Activated naive CD8-positive, alpha-beta T cell (primary cell): ENCODE data around the gene LRMDA.

Source experiments
- H3K27ac Mint-ChIP-seq: one replicate; pipeline ENCODE4 v1.8.0; 2021; ENCODE audit warnings: mixed read lengths
- H3K27me3 Mint-ChIP-seq: one replicate; pipeline ENCODE4 v1.8.0; 2021; ENCODE audit warnings: mixed read lengths
- H3K36me3 Mint-ChIP-seq: one replicate; pipeline ENCODE4 v1.8.0; 2021; ENCODE audit warnings: mixed read lengths
- H3K4me1 Mint-ChIP-seq: one replicate; pipeline ENCODE4 v1.8.0; 2021; ENCODE audit warnings: low read depth, mixed read lengths
- H3K4me3 Mint-ChIP-seq: one replicate; pipeline ENCODE4 v1.8.0; 2021; ENCODE audit warnings: mild to moderate bottlenecking, mixed read lengths
- H3K9me3 Mint-ChIP-seq: one replicate; pipeline ENCODE4 v1.8.0; 2021; ENCODE audit warnings: low read depth, mixed read lengths

LRMDA gene

DNA sequence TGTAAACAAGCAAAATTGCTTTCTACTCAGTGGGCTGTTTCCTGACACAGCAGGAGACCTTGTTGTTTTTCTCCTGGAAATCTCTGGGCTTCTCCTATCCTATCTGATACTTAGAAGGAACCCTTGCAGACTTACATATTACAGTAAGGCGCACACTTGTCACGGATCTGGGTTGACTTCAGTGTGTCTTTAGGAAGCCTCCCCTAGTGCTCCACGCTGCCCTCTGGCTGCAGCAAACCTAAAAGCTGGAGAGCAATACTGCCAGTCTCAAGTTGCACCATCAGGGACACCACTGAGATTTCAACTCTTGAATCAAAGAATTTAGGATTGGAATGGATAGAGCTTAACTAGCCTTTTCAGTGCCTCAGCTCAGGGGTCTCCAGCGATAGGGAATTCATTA is 495.3 kb downstream of the LRMDA start:
- Mint-ChIP-seq H3K9me3 (no peaks in the 10 kb centered on the region), H3K4me1 (no peaks in the 10 kb centered on the region), H3K4me3 (no peak overlapping the region), H3K27me3 (peaks cover 2% of the 10 kb centered on the region), H3K27ac (no peak overlapping the region), H3K36me3 (no peaks in the 10 kb centered on the region)

DNA sequence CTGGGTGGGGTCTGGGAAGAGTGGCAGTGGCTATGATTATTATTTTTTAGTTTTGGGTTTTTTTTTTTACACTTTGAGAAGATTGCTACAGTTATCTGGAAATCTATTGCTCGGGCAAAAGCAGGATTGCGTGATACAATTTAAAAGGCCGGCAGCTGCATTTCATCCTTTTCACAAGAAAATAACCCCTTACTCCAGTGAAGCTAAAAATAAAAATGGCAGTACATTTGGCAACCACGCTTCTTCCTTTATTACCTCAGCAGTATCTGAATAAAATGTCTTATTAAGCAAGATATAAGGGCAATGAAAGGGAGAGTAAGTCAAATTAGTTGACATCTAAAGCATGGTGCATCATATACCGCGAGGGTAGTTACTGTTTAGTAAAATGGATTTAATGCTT is 496.8 kb downstream of the LRMDA start:
- H3K36me3 Mint-ChIP-seq = no peaks in the 10 kb centered on the region
- peaks cover 2% of the 10 kb centered on the region for H3K27me3 Mint-ChIP-seq
- H3K4me3 Mint-ChIP-seq = no peak overlapping the region
- no peaks in the 10 kb centered on the region for H3K4me1 Mint-ChIP-seq
- H3K9me3 Mint-ChIP-seq = no peaks in the 10 kb centered on the region
- H3K27ac Mint-ChIP-seq = no peak overlapping the region

DNA sequence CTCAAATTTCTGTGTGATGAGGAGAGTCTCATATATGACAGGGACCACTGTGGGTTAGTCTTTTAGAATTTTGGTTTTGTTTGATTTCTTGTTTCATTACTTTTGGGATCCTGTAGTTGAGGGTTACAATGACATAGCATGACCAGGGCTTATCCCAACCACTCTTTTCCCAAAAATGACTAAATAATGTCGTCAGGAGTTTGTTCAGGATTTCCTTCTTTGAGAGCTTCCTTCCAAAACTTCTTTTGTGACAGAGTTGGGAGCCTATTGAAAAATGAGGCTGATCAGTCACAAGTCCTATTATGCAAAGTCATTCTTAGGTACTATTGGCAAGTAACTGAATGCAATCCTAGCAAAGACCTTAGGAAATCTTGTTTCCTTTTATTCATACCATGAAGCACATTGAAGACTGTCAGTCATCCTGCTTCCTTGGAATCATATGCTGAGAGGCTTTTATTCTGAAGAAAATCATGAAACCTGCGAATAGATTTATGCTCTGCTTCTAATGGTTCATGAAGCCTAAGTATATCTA is 498.3 kb downstream of the LRMDA start:
- H3K4me1 Mint-ChIP-seq = no peaks in the 10 kb centered on the region
- no peak overlapping the region for H3K27ac Mint-ChIP-seq
- no peaks in the 10 kb centered on the region for H3K36me3 Mint-ChIP-seq
- no peaks in the 10 kb centered on the region for H3K9me3 Mint-ChIP-seq
- no peak overlapping the region for H3K4me3 Mint-ChIP-seq
- H3K27me3 Mint-ChIP-seq = peaks cover 5% of the 10 kb centered on the region

DNA sequence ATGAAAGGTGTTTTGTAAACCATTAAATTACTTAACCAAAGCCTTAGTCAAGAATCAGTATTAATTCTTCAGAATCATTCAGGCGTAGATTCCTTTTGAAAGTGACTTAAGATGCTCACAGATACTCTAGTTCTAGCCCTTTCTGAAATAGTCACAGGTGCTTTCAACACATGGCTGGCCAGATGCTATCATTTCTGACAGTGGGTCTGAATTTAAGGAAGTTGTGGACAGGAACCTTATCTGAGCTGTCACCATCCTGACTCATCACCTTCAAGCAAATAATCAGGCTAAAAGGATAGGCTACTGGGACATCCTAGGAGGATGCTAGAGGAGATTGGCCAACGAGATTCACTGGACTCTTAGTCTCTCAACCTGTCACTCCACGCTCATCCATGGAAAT is 501.5 kb downstream of the LRMDA start:
- no peak overlapping the region for H3K27ac Mint-ChIP-seq
- H3K36me3 Mint-ChIP-seq = no peaks in the 10 kb centered on the region
- no peak overlapping the region for H3K4me3 Mint-ChIP-seq
- peaks cover 5% of the 10 kb centered on the region for H3K27me3 Mint-ChIP-seq
- H3K9me3 Mint-ChIP-seq = no peaks in the 10 kb centered on the region
- H3K4me1 Mint-ChIP-seq = no peaks in the 10 kb centered on the region

DNA sequence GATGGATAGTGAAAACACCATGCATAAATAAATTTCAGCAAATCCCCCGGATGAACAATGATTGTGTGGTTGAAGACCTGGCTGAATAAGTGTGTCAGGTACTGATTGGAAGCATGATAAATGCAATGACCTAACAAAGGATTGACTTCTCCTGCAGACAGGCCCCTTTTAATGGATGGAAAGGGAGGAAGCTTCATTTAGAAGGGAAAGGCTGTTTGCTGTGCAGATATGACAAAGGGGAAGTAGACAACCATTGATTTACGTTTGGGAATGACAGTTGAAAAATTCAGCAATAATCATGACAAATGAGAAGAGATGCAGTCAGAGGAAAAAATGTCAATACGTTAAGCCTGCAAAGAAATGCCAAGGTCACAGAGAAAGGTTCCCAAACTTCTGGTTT is 503.8 kb downstream of the LRMDA start:
- H3K4me3 Mint-ChIP-seq = no peak overlapping the region
- peaks cover 5% of the 10 kb centered on the region for H3K27me3 Mint-ChIP-seq
- no peaks in the 10 kb centered on the region for H3K36me3 Mint-ChIP-seq
- no peaks in the 10 kb centered on the region for H3K9me3 Mint-ChIP-seq
- no peak overlapping the region for H3K27ac Mint-ChIP-seq
- H3K4me1 Mint-ChIP-seq = no peaks in the 10 kb centered on the region

DNA sequence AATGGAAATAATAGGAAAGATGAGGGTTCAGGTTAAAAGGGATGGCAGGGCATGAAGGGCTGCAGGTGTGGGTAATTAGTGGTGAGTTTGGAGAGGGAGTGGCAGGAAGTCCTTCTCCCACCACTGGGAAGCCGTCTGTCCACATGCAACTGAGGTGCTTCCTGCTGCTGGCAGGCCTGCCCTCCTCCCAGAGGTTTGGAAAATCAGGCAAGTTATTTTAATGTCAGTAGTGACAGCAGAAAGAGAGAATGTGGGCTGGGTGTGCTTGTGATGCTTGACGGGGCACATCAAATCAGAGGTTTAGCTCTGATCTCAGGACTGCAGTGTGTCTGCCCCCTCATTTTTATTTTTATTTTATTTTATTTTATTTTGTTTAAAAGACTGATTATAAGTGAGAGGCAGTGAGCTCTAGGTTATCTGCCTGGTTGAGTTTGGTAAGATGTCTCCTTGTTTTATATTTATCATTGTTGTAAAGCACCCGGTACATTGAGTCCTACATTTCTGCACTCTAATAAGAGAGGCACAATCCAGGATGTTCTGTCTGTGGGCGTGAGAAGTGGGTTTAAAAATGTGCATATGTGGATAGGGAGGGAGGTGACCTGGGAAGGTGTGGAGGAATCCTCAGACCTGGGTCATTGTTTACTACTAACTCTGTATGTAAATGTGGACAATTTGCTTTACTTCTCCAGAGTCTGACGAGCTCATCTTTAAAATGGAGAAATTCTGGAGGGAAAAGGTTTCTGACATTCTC is 504.4 kb downstream of the LRMDA start:
- Mint-ChIP-seq H3K27ac (no peak overlapping the region), H3K9me3 (no peaks in the 10 kb centered on the region), H3K36me3 (no peaks in the 10 kb centered on the region), H3K4me1 (no peaks in the 10 kb centered on the region), H3K4me3 (no peak overlapping the region), H3K27me3 (peaks cover 3% of the 10 kb centered on the region)

DNA sequence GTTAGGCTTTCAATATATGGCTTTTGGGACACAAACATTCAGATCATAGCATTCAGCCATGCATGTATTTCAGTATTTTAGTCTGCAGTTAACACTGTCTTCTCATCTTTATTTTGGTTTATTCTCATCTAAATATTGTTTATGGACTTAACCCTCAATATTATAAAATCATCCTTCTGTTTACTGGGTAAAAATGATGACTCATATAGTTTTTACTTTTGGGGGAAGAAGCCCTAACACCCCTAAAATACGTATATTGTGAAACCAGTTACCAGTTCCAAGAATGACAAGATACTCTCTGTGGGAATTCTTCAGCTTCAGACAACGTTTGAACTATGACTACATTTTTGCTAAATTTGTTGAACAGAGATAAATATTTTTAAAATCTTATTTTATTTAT is 505.4 kb downstream of the LRMDA start:
- no peaks in the 10 kb centered on the region for H3K36me3 Mint-ChIP-seq

DNA sequence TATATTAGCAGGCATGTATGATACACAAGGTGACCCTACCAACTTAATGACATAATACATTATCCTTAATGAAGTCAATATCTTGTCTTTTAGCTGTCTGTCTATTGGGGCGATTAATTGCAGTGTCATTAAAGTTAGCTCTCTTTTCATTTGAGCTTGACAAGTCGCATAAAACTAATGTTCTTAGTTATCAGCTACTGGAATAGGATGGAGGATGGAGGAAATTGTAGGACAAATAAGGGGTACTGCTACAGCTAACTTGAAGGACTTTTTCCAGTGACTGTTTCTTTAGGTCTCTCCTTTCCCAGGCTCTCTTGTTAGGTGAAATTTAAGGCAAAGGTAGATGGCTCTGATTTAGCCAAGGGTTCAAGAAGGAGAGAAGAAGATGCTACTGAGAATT is 506.4 kb downstream of the LRMDA start:
- H3K4me1 Mint-ChIP-seq = no peaks in the 10 kb centered on the region
- no peaks in the 10 kb centered on the region for H3K9me3 Mint-ChIP-seq
- H3K27ac Mint-ChIP-seq = no peak overlapping the region
- no peaks in the 10 kb centered on the region for H3K36me3 Mint-ChIP-seq
- no peak overlapping the region for H3K4me3 Mint-ChIP-seq
- peaks cover 3% of the 10 kb centered on the region for H3K27me3 Mint-ChIP-seq

More for the DNA sequence above, 505.4 kb downstream of the LRMDA start:
- no peak overlapping the region for H3K27ac Mint-ChIP-seq
- H3K27me3 Mint-ChIP-seq = peaks cover 3% of the 10 kb centered on the region
- H3K9me3 Mint-ChIP-seq = no peaks in the 10 kb centered on the region
- no peaks in the 10 kb centered on the region for H3K4me1 Mint-ChIP-seq
- H3K4me3 Mint-ChIP-seq = no peak overlapping the region

DNA sequence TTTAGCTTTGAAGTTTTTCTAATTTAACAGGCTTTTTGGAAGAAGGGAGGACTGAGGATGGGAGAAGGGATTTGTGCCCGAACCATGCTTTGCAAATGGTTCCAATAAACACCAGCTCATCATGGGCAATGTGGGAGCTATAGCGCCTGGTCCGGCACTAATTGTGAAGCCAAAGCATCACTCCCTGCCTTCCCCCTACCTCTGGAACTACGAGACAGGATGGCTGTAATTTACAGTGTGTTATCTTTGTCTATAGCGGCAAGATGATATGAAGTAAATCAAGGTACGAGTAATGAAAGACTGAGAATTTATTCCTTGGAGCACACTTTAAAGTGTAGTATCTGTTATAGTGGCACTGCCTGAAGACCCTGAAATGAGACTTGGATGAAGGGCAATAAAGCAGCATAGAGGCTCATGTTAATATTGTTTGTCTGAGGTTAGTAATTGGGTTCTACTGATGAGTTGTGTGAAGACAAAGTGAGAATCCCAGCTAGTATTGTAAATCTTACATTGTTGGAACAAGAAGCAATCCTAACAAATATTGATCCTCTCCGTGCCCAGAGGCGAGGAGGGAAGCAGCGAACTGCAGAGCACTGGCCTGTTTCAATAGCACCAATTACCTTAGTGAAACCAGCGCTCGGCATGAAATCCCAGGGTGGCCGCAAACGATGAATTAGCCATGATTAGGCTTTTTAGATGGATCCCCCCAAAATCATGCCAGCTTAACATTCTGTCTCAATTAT is 507.1 kb downstream of the LRMDA start:
- peaks cover 3% of the 10 kb centered on the region for H3K27me3 Mint-ChIP-seq
- no peak overlapping the region for H3K4me3 Mint-ChIP-seq
- H3K4me1 Mint-ChIP-seq = no peaks in the 10 kb centered on the region
- H3K36me3 Mint-ChIP-seq = no peaks in the 10 kb centered on the region
- H3K27ac Mint-ChIP-seq = no peak overlapping the region
- no peaks in the 10 kb centered on the region for H3K9me3 Mint-ChIP-seq

DNA sequence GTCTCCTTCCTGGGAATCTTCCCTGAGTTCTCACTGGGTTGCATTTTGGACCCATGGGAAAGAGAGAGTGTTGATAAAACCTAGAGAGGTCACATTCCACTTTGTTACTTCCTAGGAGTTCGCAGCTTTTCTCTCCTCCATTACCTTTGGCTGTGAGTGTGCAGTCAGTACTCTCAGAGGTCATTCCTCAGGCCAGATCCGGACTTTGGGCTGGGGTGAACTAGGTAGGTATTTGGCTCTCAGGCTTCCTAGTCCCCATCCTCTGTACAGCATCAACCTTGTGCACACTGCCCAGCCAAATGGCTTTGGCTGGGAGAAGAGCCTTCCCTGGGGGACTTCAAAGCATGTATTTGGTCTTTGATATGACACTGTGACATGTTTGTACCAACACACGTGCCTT is 508.1 kb downstream of the LRMDA start:
- peaks cover 3% of the 10 kb centered on the region for H3K9me3 Mint-ChIP-seq
- no peak overlapping the region for H3K4me3 Mint-ChIP-seq
- no peaks in the 10 kb centered on the region for H3K4me1 Mint-ChIP-seq
- H3K27ac Mint-ChIP-seq = no peak overlapping the region
- H3K36me3 Mint-ChIP-seq = no peaks in the 10 kb centered on the region
- no peaks in the 10 kb centered on the region for H3K27me3 Mint-ChIP-seq

DNA sequence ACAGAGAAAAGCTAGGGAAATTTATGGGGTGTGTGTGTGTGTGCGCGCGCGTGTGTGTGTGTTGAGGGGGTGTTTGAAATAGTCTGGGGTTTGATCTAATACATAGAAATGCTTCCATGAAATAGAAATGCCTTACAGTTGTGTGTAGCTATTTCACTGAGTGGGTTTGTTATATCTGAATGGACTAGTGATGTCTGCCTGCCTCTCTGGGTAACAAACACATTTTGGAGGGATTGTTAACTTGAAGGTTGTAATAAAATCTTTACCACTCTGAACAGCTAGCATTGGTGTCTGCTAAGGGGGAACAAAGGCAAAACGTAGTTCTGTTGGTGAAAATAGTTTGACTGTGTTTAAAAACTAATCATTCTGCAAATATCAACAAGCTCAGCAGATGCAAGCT is 509.3 kb downstream of the LRMDA start:
- no peaks in the 10 kb centered on the region for H3K4me1 Mint-ChIP-seq
- no peak overlapping the region for H3K27ac Mint-ChIP-seq
- no peak overlapping the region for H3K4me3 Mint-ChIP-seq
- peaks cover 13% of the 10 kb centered on the region for H3K9me3 Mint-ChIP-seq
- H3K27me3 Mint-ChIP-seq = no peaks in the 10 kb centered on the region
- H3K36me3 Mint-ChIP-seq = no peaks in the 10 kb centered on the region

DNA sequence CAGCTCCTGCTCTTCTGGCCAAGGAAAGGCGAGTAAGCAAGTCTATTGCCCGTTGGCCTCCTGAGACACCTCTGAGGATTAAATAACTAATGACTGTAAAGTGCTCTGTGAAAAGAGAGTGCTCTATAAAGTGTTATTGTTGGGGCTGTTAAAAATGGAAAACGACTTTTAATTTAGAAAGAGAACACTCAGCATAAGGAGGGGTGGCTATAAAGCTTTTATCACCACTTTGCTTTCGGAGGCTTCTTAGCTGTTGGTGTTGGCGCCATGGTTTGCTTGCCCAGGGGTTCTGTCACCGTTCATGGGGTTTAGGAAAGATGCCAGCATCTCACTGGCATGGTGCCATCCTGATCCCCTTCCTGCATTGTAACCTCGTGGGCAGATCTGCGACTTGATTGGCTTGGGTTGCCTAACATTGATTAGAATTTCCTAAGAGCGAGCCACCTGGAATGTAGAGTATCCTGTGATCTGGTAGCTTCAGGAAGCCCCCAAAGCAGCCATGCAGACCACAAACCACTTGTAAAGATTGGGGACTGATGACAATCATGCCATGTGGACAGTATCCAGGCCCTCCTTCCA is 509.9 kb downstream of the LRMDA start:
- Mint-ChIP-seq H3K9me3 (peaks cover 14% of the 10 kb centered on the region), H3K36me3 (no peaks in the 10 kb centered on the region), H3K4me3 (no peak overlapping the region), H3K4me1 (no peaks in the 10 kb centered on the region), H3K27ac (no peak overlapping the region), H3K27me3 (no peaks in the 10 kb centered on the region)

DNA sequence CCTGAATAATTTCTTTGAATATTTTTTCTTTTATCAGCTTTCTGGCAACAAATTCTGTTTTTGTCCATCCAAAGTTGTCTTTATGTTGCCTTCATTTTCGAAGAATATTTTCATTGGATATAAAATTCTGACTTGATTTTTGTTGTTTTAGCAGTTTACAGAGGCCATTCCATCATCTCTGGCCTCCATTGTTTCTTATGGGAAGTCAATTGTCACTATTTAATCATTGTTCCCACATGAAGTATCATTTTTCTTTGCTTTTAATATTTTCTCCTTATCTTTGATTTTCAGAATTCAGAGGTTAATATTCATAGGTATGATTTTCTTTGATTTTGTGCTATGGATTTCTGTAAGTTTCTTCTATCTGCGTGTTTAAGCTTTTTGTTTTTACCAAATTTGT is 512.6 kb downstream of the LRMDA start:
- H3K27me3 Mint-ChIP-seq = no peaks in the 10 kb centered on the region
- no peaks in the 10 kb centered on the region for H3K4me1 Mint-ChIP-seq
- no peaks in the 10 kb centered on the region for H3K36me3 Mint-ChIP-seq
- no peak overlapping the region for H3K4me3 Mint-ChIP-seq
- H3K9me3 Mint-ChIP-seq = peaks cover 14% of the 10 kb centered on the region
- H3K27ac Mint-ChIP-seq = no peak overlapping the region

DNA sequence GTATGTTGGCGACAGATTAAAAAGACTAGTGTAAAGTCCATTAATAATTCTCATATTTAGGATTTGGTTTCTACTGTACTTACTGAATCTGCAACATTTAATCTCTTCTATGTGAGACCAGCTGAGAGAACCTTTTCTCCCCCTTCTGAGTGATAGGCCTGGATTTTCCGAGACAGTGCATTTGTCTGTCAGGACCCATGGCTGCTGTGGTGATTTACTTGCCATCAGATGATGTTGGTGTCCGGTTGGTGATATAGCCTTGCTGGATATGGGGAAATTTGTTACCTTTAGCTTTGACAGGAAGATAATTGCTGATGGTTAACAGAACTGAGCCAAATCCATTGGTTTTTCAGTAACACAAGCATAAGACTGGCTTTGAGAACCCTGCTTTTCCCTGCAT is 517.2 kb downstream of the LRMDA start:
- Mint-ChIP-seq H3K4me3 (no peak overlapping the region), H3K9me3 (peaks cover 14% of the 10 kb centered on the region), H3K27ac (no peak overlapping the region), H3K27me3 (no peaks in the 10 kb centered on the region), H3K36me3 (no peaks in the 10 kb centered on the region), H3K4me1 (no peaks in the 10 kb centered on the region)

DNA sequence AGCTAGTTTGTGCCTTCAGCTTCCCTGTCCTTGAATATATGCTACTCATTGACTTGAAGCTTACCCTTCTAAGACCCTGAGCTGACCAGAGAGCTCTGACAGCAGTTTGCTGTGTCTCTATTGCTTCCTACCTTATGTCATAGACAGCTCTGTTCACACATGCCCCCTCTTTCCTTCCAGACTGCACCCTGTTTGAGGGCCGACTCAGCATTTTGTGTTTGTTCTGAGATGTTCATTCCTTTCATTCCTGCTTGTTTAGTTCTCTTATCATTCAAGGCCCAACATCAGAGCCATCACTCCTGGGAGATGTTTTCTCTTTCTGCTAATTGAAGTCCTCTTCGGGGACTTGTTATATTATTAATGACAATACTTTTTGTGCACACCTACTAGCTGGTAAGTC is 518.9 kb downstream of the LRMDA start:
- Mint-ChIP-seq H3K36me3 (no peaks in the 10 kb centered on the region), H3K27ac (no peak overlapping the region), H3K27me3 (peaks cover 1% of the 10 kb centered on the region), H3K4me3 (no peak overlapping the region), H3K9me3 (peaks cover 5% of the 10 kb centered on the region), H3K4me1 (no peaks in the 10 kb centered on the region)
